HG03159 (cell line): ENCODE data around the gene FLG2.

ENCODE experiments used
- ATAC-seq: cut with Tn5 transposase; IDR thresholded peaks from one replicate; pipeline ENCODE4 v1.9.1; 2021; ENCODE audit warnings: mild to moderate bottlenecking, moderate library complexity; ENCODE audit not compliant: unreplicated experiment

FLG2 gene

DNA sequence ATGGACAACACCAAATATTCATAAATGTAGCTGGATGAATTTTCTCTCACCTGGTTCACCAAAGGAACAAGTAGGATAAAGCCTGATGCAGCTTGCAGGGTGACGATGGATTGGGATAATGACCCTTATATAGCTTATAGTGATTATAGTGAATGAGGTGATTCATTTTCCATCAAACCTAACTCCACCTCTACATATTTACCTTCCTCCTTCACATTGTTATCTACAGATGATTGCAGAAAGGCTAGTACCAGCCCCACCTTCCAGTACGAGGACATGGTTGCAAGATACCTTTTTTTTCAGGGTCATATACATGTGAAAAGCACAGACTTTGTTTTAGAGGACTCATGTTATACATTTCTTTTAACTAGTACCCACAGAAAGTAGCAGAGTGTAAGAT lies at the start of gene FLG2:
FLG2 (minus strand) TSS at position 101 of the 400 bp plus-strand sequence. CDS start 1,122 bp downstream, outside the sequence.
- ATAC-seq: no peak

DNA sequence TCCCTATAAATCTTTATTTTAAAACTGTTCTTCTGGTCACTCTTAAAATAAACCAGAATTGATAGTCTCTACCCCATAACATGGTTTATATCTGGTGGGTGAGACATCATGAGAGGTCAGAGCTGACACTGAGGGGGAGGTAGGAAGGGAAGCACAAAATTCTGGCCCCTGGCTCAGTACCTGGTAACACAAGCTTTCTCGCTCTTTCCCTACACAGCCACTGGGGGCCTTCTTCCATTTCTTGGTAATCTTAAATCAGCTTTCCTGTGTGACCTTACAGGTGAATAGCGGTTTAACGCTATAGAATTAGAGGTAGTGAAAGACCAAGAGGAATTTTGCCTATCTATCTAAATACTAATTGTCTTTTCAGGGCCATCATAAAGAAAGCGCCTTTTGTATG lies 48.9 kb upstream of the FLG2 start:
- ATAC-seq: no peak

DNA sequence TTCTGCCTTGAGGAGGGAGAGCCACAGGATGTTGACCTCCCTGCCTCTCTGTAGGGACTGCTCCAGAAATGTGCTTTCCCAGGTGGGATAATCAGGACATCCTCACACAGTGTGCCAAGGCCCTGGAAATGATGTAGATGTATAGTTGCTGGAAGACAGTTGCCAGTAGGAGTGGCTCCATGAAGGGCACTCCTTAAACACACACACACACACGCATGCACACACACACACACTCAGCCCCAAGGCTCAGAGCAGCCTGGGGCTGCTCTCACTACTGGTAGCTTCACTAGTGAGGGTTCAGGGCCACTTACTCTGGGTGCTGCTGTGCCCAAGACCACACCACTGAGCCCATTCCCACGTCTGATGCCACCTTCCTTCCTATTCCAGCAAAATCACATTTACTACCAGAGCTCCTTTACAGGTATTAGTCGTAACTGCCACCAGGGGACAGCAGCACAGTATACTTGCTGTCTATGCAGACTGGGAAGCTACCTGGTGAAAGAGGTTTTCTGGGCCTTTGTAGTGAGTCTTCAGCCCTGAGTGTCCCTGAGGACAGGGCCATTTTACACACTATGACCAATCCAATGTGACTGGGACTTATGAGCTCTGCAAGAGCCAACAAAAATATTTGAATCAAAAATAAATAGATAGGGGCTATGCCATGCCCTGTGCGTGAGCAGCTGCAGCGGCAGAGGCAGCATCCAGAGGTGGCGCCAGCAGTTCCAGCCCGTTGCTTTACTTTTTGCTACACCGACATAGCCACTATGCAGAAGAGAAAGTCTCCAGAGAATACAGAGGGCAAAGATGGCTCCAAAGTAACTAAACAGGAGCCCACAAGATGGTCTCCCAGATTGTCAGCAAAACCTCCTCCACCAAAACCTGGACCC lies 39.2 kb upstream of the FLG2 start:
- no peak for ATAC-seq

DNA sequence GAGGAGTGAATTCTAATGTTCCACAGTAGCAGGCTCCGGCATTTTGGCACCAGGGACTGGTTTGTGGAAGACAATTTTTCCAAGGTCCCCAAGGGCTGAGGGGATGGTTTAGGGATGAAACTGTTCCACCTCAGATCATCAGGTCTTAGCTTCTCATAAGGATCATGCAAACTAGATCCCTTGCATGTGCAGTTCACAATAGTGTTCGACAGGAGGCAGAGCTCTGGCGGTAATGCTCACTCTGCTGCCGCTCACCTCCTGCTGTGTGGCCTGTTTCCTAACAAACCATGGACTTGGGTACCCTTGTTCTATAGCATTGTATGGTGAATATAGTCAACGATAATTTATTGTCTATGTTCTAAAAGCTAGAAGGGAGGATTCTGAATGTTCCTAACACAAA lies 37.7 kb upstream of the FLG2 start:
- ATAC-seq: no peak

DNA sequence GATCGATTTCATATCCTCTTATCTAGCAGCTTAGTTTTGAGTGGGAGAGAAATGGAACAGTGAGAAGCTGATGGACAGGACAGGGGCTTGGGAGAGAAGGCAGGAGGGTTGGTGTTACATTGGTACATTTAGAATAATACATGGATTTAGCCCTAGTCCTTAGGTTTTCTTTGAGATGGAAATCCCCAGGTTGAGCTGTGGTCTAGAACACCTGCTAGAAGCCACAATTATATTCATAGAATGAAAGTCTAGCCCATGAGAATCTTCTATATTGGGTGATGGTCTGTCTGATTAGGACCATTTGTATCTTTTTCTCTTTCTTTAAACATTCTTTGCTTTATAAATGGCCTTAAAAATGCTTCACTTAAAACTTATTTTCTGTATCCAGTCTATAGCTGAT lies 34.3 kb upstream of the FLG2 start:
- no peak for ATAC-seq

DNA sequence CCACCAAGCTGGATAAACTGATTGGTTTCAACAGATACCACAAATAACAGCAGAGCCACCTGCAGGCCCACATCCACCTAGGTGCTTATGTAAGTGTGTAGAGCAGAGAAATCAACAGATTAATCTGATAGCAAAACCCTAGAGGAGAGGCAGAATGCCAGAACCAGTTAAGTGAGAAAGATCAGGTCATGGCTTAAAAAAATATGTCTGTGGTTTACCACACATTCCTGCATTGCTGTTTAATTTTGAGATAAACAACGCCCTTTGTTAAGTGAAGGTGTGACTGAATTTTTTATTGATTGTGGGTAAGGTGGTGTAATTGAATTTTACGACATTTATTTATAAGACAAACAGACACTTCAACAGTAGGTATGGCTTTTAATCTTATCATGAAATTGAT lies 33.1 kb upstream of the FLG2 start:
- ATAC-seq: no peak

DNA sequence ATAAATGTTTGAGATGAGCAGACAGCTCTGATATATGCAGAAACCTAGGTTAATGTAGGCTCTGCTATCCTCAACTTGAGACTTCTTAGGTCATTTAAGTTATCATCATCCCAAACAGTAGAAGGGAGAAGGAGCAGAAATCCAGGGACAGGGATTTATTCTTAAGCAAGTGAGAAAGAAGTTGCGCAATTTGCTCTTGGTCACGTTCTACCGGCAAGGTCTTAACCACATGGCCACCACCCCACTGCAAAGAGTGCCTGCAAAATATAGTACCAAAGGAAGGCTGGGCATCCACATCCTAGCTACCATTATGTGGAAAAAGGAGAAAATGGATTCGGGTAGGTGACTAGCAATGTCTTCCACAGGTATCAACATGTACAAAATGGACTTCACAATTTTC lies 29.1 kb upstream of the FLG2 start:
- no peak for ATAC-seq

DNA sequence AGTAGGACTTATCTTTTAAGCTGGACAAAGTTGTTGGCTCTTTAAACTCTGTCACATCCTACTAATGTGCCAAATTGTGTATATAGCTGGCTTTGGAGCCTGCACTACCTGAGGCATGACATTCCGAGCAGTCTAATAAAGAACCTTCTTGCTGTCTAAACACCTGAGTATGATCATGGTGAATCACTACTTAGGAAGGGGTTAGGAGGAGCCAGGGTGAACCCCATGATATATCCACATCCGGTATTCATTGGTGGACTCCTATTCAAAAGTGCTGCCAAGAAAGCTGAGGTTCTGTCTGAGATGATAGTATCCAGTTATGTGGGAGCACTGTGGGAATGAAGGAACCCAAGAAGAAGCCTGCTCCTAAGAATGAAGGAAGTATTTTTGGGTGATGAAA lies 27.1 kb upstream of the FLG2 start:
- no peak for ATAC-seq

DNA sequence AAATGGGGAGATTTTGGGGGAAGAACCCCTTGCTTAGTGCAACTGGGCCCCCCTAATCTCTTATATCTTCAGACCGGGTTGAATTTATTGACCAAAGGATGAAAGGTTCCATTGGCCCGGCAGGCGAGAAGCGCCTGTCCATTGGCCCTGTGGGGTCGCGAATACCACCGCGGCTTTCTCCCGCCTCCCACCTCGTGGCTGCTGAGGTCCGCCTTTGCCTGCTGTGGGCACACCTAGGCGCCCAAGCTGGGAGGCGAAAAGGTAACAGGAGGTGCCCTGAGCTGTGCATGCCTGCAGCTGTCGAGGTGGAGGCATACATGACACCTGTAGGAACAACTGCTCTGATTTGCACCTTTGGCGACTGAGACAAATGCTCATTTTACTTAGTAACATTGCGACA lies 21.1 kb upstream of the FLG2 start:
- ATAC-seq: no peak

DNA sequence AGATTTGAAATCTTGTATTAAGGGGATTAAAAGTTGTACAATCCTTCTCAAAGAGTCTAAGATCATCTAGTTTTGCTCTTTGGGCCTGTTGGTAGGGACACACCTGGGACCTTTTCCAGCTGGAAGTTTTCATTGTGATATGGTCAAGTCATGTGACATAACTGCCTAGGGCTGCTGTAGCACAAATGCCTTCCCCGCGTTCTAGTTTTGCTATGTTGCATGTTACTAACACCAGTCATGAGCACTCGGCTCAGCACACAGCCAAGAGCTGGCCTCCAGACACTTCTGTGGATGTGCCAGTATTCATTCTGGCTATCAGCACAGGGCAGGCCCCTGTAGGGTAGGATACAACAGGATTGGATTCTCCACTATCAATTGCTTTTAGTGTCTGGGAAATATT lies 14.6 kb upstream of the FLG2 start:
- no peak for ATAC-seq

DNA sequence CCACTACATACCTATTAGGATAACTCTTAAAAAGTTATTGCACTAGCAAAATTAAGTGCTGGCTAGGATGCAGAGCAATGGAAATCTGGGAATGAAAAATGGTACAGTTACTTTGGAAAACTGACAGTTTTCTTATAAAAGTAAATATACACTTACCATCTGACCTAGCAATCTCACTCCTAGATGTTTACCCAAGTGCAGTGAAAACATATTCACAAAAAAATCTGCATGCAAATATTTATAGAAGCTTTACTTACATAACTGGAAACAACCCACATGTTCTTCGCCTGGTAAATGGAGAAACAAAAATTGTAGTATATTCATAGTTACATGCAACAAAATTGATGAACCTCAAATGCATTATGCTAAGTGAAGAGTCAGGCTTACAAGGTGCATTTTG lies 12.9 kb upstream of the FLG2 start:
- no peak for ATAC-seq

DNA sequence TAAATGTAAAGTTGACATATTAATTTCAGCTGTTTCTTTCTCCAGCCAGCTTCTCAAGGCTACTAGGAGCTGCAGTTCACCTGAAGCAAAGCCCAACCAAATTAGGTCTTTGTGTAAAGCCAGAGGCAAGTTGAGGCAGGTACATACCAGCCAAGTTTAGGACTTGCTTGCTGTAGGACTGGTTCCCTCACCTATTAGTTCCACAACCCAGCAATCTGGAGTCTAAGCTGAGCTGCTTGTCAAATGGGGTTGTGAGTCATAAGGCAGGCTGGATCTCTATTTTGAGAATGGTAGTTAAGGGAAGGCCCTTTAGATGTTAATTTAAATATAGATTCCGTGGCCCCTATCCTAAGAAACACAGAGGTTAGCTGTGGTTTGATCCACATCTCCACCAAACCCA lies 7.6 kb upstream of the FLG2 start:
- ATAC-seq: no peak

DNA sequence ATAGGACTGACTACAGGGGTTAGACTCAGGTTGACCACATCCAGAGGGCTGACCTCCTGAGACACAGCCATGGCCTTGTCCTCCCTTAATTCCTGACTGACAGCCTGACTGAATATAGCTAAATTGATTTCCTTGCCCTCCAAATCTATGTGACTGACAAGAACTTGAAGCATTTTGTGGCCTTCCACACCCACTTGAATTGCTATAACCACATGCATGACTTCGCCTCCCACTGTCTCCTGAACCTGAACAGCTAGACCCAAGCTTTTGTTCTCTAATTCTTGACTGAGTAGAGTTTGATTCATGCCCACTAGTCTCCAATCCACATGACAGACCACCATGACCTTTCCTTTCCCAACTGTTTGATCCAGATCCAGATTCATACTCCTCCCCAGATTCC lies 3.1 kb downstream of the FLG2 start:
- no peak for ATAC-seq

DNA sequence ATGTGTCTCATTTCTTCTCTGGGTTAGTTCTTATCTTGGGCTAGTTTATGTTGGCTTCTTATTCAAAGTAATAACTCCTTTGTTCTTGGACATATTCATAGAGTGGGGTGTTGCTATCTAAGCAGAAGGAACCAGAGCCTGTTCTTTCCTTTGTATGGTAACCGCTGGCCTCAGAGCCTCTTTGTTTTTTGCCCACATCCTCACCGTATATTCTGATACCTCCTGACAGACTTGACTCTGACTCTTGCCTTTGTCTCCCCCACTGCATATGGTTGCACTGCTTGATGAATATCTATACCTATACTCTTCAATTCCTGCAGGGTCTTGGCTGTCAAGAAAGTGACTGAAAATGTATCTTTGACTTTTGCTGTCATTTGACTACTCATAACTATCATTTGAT lies 10.2 kb downstream of the FLG2 start:
- no peak for ATAC-seq

DNA sequence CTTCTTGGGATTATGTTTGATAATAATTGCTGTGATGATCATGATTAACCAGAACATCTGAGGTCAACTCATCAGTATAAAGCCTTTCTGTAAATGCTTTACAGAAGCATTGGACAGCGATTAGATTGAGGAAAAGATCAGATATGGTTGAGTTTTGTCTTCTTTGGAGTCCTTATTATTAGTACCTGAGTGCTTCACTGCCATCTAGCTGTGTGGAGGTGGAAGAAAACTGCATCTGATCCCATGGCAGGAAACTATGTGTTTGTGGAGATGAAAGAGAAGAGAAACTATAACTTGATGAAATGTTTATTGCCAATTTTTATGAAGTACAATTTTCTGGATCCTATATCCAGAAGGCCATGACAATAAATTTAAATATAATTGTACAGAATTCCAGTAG lies 11.4 kb downstream of the FLG2 start:
- no peak for ATAC-seq

DNA sequence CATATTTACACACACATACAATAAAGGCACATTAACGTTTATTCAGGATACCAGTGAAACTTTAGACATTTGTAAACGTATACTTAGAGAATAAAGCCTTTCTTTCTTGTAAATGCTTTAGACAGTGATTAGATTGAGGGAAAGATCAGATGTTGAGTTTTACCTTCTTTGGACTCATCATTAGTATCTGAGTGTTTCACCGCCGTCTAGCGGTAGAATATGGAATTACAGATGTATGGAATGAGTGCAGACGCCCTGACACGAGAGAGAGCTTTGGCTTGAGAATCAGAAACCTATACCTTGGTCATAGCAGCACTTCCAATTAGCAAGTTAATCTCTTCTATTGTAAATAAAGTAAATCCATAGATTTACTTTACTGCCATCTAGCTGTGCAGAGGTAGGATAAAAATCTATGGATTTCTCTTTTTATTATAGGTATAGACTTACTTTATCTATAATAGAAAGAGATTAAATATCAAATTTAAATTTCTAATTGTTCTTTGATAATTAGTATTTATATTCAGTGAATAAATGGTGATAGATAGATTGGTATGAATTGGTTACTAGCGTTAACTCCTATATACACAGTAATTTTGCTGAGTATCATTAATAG lies 12.6 kb downstream of the FLG2 start:
- no peak for ATAC-seq

DNA sequence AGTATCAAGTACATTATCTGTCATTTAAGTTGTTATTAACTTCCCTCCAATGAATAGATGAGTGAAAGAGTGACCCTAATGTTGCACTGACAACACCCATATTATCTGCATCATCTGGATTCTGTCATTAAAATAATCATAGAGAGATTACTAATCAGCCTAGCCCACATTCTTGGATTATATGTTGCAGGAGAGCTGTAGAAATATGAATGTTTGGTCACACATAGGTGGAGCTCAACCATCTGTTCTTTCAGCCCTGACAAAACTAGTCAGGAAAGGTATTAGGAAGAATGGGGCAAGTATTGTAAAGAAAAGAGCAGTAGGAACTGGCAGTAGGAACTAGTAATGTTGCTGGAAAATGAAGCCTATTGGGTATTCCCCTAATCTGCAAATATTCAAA lies 15.4 kb downstream of the FLG2 start:
- no peak for ATAC-seq

DNA sequence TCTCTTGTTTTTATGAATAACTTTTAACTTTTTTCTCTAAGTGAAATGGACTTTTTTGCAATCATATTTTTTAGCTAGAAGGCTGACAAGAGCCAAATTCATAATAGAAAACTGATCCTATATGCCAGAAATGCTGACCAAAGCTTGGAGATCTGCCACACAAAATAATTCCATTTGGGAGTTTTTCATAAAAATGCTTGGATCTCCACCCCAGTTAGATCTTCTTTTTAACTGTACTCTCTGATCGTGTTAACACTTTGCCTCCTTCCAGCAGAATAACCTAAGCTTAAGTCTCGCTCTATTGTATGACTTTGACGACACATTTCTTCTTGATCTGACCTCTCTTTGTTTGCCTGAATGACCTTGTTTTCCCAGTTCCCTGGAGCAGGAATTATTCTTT lies 16.8 kb downstream of the FLG2 start:
- no peak for ATAC-seq

DNA sequence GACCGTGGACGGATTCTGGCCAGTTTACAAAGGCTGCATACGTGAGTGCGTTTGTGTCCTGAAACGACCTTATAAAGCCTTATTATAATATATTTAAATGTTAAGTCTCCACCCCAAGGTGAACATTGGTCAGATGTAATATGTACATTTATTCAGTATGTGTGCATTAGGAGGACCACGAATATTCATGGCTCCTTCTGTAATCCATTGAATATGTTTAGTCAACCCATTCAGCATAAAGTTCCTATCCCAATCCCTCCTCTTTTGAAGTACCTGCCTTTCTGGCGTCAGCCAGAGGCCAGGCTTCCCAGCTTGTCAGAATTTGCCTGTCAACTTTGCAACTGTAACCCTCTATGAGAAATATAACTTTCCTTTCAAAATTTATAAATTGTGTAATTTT lies 24.4 kb downstream of the FLG2 start:
- ATAC-seq: no peak

DNA sequence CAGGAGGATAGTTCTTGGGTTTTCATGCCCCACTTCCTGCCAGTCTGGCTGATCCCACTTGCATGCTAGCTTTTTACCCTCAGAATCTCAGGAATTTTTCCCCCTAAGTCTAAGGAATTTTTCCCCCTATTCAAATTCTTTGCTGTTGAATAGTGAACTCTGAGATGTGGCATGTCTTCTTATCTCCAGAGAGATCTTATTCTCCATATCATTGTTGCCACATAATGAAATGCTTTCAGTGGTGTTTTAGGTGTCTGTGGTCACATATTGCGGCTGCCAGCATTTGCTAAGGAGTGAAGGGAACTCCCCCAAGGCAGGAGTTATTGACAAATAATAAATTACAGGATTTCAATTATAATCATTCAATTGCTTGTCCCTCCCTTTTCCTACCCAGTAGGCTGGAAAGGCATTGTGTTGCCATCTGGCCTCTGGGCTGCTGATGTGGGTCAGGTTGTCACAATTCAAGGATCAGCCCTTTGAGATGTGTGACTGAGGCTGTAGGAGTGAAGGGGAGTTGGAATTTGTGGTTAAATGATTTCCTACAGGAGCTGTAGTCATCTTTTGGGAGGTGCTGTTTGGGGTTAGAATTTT lies 30.9 kb downstream of the FLG2 start:
- ATAC-seq: no peak

DNA sequence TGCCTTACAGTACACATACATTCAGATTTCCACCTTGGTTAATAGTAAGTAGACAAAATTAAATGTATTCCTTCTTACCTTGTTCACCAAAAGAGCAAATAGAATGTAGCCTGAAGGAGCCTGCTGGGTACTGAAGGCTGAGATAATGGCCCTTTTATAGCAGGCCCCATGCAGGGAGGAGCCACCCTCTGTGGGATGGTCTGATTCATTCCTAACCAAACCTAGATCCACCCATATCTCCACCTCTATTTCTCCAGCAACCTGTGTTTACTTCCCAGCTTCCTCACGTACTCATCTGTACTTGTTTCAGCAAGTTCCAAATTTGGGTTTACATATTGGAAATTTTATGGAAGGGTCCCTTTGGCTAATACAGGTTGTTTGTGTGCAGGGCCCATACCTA lies 34.7 kb downstream of the FLG2 start, which contains the start of gene FLG:
FLG (minus strand) TSS at position 129 of the 400 bp plus-strand sequence. CDS start 9,783 bp downstream, outside the sequence.
- ATAC-seq: no peak

DNA sequence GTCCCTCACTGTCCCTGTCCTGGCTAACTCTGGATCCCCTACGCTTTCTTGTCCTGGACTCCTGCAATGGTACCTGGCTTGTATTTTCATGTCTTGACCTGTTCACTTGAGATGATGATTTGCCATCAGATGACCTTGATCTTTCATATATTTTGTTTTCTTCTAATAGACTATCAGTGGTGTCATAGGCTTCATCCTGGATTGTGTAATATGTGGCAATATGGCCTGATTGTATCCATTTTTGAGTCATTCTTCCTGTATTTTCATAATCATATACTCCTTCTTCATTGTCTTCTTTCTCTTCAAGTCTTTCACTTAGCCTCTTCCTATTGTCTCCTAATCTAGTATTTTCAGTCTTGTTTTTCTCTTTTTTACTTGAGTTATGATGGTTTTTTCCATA lies 45.8 kb downstream of the FLG2 start:
- no peak for ATAC-seq
